Dermis blood vessel endothelial cell (primary cell): ENCODE data around the gene NR6A1. TPM values are rescaled to one million over a fixed set of nuclear protein-coding genes. Genes with fewer than 3 reads are reported as not detected.
A peak's percentile ranks its signal among the peaks of the same experiment; 100 is the strongest.

Experiments used
- DNase-seq: peaks from one replicate; pipeline ENCODE4 v3.0.0; 2010
- total RNA-seq: library from RNA; depleted of rRNA; stranded (reverse); fragments of >200 nt; gene quantifications from 2 replicates; pipeline ENCODE4 v1.2.3, GENCODE V29; 2014

The NR6A1 gene
- total RNA-seq, 1 donor from 2014 or later = 2.9 TPM

- no peak for DNase-seq
These were observed 253.5 kb downstream of the NR6A1 start for GRCh38 chr9:124517600-124517999.

GRCh38 chr9:124514874-124515273 is 256.2 kb downstream of the NR6A1 start:
- no peak for DNase-seq

GRCh38 chr9:124514125-124514524 is 257.0 kb downstream of the NR6A1 start:
- no peak for DNase-seq

- DNase-seq = no peak
These were observed 257.6 kb downstream of the NR6A1 start for GRCh38 chr9:124513376-124513994.

- DNase-seq = no peak
These were observed 258.3 kb downstream of the NR6A1 start for GRCh38 chr9:124512806-124513204.

- DNase-seq = peak; percentile 14
These were observed 259.0 kb downstream of the NR6A1 start for GRCh38 chr9:124511891-124512805.

- no peak for DNase-seq
These were observed 259.7 kb downstream of the NR6A1 start for GRCh38 chr9:124511426-124511840.

- no peak for DNase-seq
These were observed 260.3 kb downstream of the NR6A1 start for GRCh38 chr9:124510650-124511425.

- no peak for DNase-seq
These were observed 263.2 kb downstream of the NR6A1 start for GRCh38 chr9:124507880-124508423.

GRCh38 chr9:124506931-124507879 is 263.9 kb downstream of the NR6A1 start, which contains the start of gene NR5A1:
Gene NR5A1, minus strand, starts transcription at chr9:124507399. Its CDS starts 4,004 bp downstream, at chr9:124503395.
- DNase-seq = no peak

GRCh38 chr9:124506433-124506832 is 264.7 kb downstream of the NR6A1 start:
- no peak for DNase-seq

- DNase-seq = no peak
These were observed 265.2 kb downstream of the NR6A1 start for GRCh38 chr9:124505901-124506346.

GRCh38 chr9:124505006-124505900 is 265.9 kb downstream of the NR6A1 start:
- DNase-seq = no peak

- DNase-seq = no peak
These were observed 266.5 kb downstream of the NR6A1 start for GRCh38 chr9:124504530-124505005.

GRCh38 chr9:124503713-124504529 is 267.2 kb downstream of the NR6A1 start:
- DNase-seq = no peak

GRCh38 chr9:124502711-124503702 is 268.1 kb downstream of the NR6A1 start:
- peak; percentile 10 for DNase-seq

GRCh38 chr9:124501771-124502320 is 269.3 kb downstream of the NR6A1 start:
- no peak for DNase-seq
